Measurements from ENCODE around the gene STING1. TPM values are rescaled to one million over a fixed set of nuclear protein-coding genes. Genes with fewer than 3 reads are reported as not detected.

The STING1 gene
- total and polyA plus RNA-seq, 2 donors (not counting 3 experiments of a cell fraction or from before 2014, with no cell fraction given) = 108 to 143 TPM

DNA sequence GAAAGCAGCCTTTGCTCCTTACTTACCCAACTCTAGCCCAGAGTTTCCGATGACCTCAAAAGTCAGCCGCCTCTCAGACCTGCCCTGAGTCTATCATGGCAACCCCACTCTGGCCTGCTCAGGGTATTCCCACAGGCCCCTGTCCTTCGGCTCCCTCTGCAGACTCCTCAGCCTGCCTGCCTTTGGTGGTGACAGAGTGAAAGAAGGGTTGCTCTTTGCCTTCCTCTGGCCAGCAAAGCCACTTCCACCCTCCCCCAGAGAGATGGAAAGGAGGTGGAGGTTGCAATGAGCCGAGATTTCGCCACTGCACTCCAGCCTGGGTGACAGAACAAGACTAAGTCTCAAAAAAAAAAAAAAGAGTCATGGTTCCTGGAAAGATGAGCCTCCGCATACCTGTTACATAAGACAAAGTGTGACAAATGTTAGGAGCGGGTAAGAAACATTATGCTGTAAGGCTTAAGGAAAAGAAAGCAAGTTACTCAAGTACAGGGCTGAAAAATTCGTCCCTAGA is 14.1 kb downstream of the STING1 start:
- H3K4me1 ChIP-seq (ENCODE audit: control insufficient read depth, extremely low read depth, insufficient read depth, low read length) = peaks cover 12% of the 10 kb centered on the region
- H3K4me2 ChIP-seq (ENCODE audit: insufficient read depth, low read length) = no peak overlapping the region
- no peaks in the 10 kb centered on the region for H4K20me1 ChIP-seq (replicated peaks; ENCODE audit: control insufficient read depth, extremely low read depth, insufficient read depth, low read length)
- H3K27me3 ChIP-seq (ENCODE audit: control insufficient read depth in 2 of 2, insufficient read depth in 2 of 2, low read length in 2 of 2) = no peaks in the 10 kb centered on the region
- no peaks in the 10 kb centered on the region for H3K9me3 ChIP-seq (replicated peaks; ENCODE audit: control insufficient read depth, insufficient read depth, low read length)
- ChIA-PET POLR2A (no interaction called here), CTCF (interaction anchor here (1.3 kb wide), 1 partner anchor 45 kb away, joined by 3 read pairs; no protein-coding TSS in a partner anchor)
- no peak overlapping the region for H3K4me3 ChIP-seq (replicated peaks in 1 of 3; ENCODE audit: insufficient read depth in 1 of 3, low read depth in 1 of 3, low read length in 3 of 3)
- intact Hi-C loops (cut with micrococcal nuclease) (no loop called here), dilution Hi-C loops (cut with MboI; ENCODE audit: extremely low pct_ligation_motif_present, low sequenced_read_pairs) (no loop called here)
- TF ChIP-seq, protein P1, sequence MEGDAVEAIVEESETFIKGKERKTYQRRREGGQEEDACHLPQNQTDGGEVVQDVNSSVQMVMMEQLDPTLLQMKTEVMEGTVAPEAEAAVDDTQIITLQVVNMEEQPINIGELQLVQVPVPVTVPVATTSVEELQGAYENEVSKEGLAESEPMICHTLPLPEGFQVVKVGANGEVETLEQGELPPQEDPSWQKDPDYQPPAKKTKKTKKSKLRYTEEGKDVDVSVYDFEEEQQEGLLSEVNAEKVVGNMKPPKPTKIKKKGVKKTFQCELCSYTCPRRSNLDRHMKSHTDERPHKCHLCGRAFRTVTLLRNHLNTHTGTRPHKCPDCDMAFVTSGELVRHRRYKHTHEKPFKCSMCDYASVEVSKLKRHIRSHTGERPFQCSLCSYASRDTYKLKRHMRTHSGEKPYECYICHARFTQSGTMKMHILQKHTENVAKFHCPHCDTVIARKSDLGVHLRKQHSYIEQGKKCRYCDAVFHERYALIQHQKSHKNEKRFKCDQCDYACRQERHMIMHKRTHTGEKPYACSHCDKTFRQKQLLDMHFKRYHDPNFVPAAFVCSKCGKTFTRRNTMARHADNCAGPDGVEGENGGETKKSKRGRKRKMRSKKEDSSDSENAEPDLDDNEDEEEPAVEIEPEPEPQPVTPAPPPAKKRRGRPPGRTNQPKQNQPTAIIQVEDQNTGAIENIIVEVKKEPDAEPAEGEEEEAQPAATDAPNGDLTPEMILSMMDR (IDR thresholded peaks at IDR 0.05; ENCODE audit: extremely low read depth in 1 of 2, insufficient read depth in 1 of 2, low read depth in 1 of 2, low read length in 2 of 2) = peak in 1 of 2 donors; percentile 6
- TF ChIP-seq FOS (IDR thresholded peaks at IDR 0.05; ENCODE audit: borderline replicate concordance, insufficient read depth, low read length) = no peak
- no peak for TF ChIP-seq EZH2 (IDR thresholded peaks at IDR 0.05; ENCODE audit: borderline replicate concordance, low read depth, low read length, severe bottlenecking)
- H2AFZ ChIP-seq (ENCODE audit: low read depth, low read length) = no peak overlapping the region
- no peak for FAIRE-seq
- H3K79me2 ChIP-seq (ENCODE audit: control insufficient read depth, insufficient read depth, low read length) = no peaks in the 10 kb centered on the region
- no peak for DNase-seq (ENCODE audit: low read depth, low spot score)
- no peaks in the 10 kb centered on the region for H3K9me1 ChIP-seq (replicated peaks; ENCODE audit: control insufficient read depth, extremely low read depth, insufficient read depth, low read length)
- no TSS peak for BruUV-seq (replicated peaks)
- H3K27ac ChIP-seq (ENCODE audit: insufficient read depth, low read depth, low read length) = no peak overlapping the region
- no peak overlapping the region for H3K9ac ChIP-seq (replicated peaks; ENCODE audit: extremely low read depth, insufficient read depth, low read length)
- no peaks in the 10 kb centered on the region for H3K36me3 ChIP-seq (ENCODE audit: control insufficient read depth in 2 of 2, extremely low read depth in 1 of 2, insufficient read depth in 2 of 2, low read length in 2 of 2)

Measured in endothelial cell of umbilical vein (primary cell).